HS-27A (cell line): ENCODE data around the gene KIAA1671.

Source experiments
- DNase-seq: peaks from one replicate; pipeline ENCODE4 v3.0.0-alpha.2; 2012; ENCODE audit warnings: low read depth, missing footprints

Gene KIAA1671

GRCh38 chr22:24952837-24953383 is 394 bp downstream of the KIAA1671 start:
- DNase-seq, result no peak

- DNase-seq, result no peak
Measured at GRCh38 chr22:24953384-24954113, 1.0 kb downstream of the KIAA1671 start.

- DNase-seq, result no peak
Measured at GRCh38 chr22:24954114-24954463, 1.6 kb downstream of the KIAA1671 start.

GRCh38 chr22:24954856-24955255 is 2.3 kb downstream of the KIAA1671 start:
- DNase-seq, result no peak

- no peak for DNase-seq
Measured at GRCh38 chr22:24957043-24957442, 4.5 kb downstream of the KIAA1671 start.

GRCh38 chr22:24961217-24961844 is 8.8 kb downstream of the KIAA1671 start:
- no peak for DNase-seq

- no peak for DNase-seq
Measured at GRCh38 chr22:24962094-24962493, 9.6 kb downstream of the KIAA1671 start.

GRCh38 chr22:24962835-24963234 is 10.3 kb downstream of the KIAA1671 start:
- DNase-seq, result no peak

- DNase-seq, result no peak
Measured at GRCh38 chr22:24964441-24964840, 11.9 kb downstream of the KIAA1671 start.

- no peak for DNase-seq
Measured at GRCh38 chr22:24965822-24966626, 13.5 kb downstream of the KIAA1671 start.

GRCh38 chr22:24968066-24968561 is 15.6 kb downstream of the KIAA1671 start:
- DNase-seq, result no peak

- DNase-seq, result no peak
Measured at GRCh38 chr22:24969560-24970301, 17.2 kb downstream of the KIAA1671 start.

- DNase-seq, result no peak
Measured at GRCh38 chr22:24972369-24972768, 19.9 kb downstream of the KIAA1671 start.

- no peak for DNase-seq
Measured at GRCh38 chr22:24973872-24974271, 21.4 kb downstream of the KIAA1671 start.

- no peak for DNase-seq
Measured at GRCh38 chr22:24975125-24975640, 22.7 kb downstream of the KIAA1671 start.

GRCh38 chr22:24975813-24976341 is 23.4 kb downstream of the KIAA1671 start:
- no peak for DNase-seq

GRCh38 chr22:24976442-24977218 is 24.1 kb downstream of the KIAA1671 start:
- DNase-seq, result no peak

GRCh38 chr22:24977370-24978221 is 25.1 kb downstream of the KIAA1671 start:
- DNase-seq, result no peak

- no peak for DNase-seq
Measured at GRCh38 chr22:24978308-24978707, 25.8 kb downstream of the KIAA1671 start.

- no peak for DNase-seq
Measured at GRCh38 chr22:24981066-24981465, 28.6 kb downstream of the KIAA1671 start.
